Bronchial epithelial cell (primary cell): ENCODE data around the gene KIAA1586. TPM values are rescaled to one million over a fixed set of nuclear protein-coding genes. Genes with fewer than 3 reads are reported as not detected.
"Not testable (repeated sequence)": the region's sequence is repeated elsewhere in the genome, so short reads cannot be mapped to it uniquely, and the experiment has no call there.

Source experiments
- DNase-seq: peaks from one replicate; pipeline ENCODE4 v3.0.0-alpha.2; 2010; ENCODE audit warnings: low read depth
- FAIRE-seq: peaks from 2 replicates; lab custom pipeline; 2011; peaks lifted over from hg19 to GRCh38; lab: Jason Lieb, UNC
- H3K27me3 ChIP-seq: 2 replicates; pipeline ENCODE4 v1.5.1; 2011; ENCODE audit warnings: low read length; ENCODE audit not compliant: control insufficient read depth, insufficient read depth
- H3K36me3 ChIP-seq: 2 replicates; pipeline ENCODE4 v1.5.1; 2011; ENCODE audit warnings: low read length; ENCODE audit not compliant: control insufficient read depth, insufficient read depth
- H3K4me3 ChIP-seq: 2 replicates; pipeline ENCODE4 v1.5.1; 2011; ENCODE audit warnings: mild to moderate bottlenecking, low read depth, low read length, control low read depth
- CTCF ChIP-seq: IDR thresholded peaks from 2 replicates; pipeline ENCODE4 v1.5.1; 2011; ENCODE audit warnings: mild to moderate bottlenecking, moderate library complexity, low read length, control low read depth, inconsistent platforms; ENCODE audit not compliant: insufficient read depth, severe bottlenecking
- total RNA-seq: library from RNA; depleted of rRNA; stranded (reverse); fragments of >200 nt; gene quantifications from 2 replicates; pipeline ENCODE4 v1.2.1, GENCODE V29; 2014

The KIAA1586 gene
- total RNA-seq, result 4.1 and 4.5 TPM in 2 replicates

GRCh38 chr6:57046332-57047256 lies at the start of gene KIAA1586:
Gene KIAA1586, plus strand, starts transcription at chr6:57046693. Its CDS starts 63 bp downstream, at chr6:57046756.
- DNase-seq, result peak; percentile 68
- H3K36me3 ChIP-seq, FAIRE-seq, H3K27me3 ChIP-seq: not testable (repeated sequence)
- peak within 1 kb of the TSS; percentile 45 for H3K4me3 ChIP-seq

GRCh38 chr6:56999049-56999448 lies 47.4 kb upstream of the KIAA1586 start:
- Histone ChIP-seq H3K27me3 (no peaks in the 10 kb centered on the region), H3K36me3 (no peaks in the 10 kb centered on the region), H3K4me3 (no peak overlapping the region)
- no peak for TF ChIP-seq CTCF
- FAIRE-seq, result peak; percentile 81
- peak; percentile 81 for DNase-seq

- H3K4me3 ChIP-seq, H3K36me3 ChIP-seq: not testable (repeated sequence)
Observed at GRCh38 chr6:56999748-57000147, 46.7 kb upstream of the KIAA1586 start.

GRCh38 chr6:57002197-57002596 lies 44.3 kb upstream of the KIAA1586 start:
- FAIRE-seq (no peak), DNase-seq (no peak)
- no peak for TF ChIP-seq CTCF
- no peaks in the 10 kb centered on the region for H3K36me3 ChIP-seq
- H3K27me3 ChIP-seq, result no peaks in the 10 kb centered on the region
- no peak overlapping the region for H3K4me3 ChIP-seq

More at GRCh38 chr6:56999748-57000147, 46.7 kb upstream of the KIAA1586 start:
- not testable (repeated sequence) for FAIRE-seq, DNase-seq, H3K27me3 ChIP-seq

GRCh38 chr6:57004292-57004691 lies 42.2 kb upstream of the KIAA1586 start:
- H3K4me3 ChIP-seq, result no peak overlapping the region
- no peaks in the 10 kb centered on the region for H3K27me3 ChIP-seq
- DNase-seq, result no peak
- no peak for TF ChIP-seq CTCF
- FAIRE-seq, result no peak
- H3K36me3 ChIP-seq, result no peaks in the 10 kb centered on the region

- H3K27me3 ChIP-seq, result no peaks in the 10 kb centered on the region
- no peaks in the 10 kb centered on the region for H3K36me3 ChIP-seq
- H3K4me3 ChIP-seq, result no peak overlapping the region
- FAIRE-seq (no peak), DNase-seq (peak; percentile 23)
- no peak for TF ChIP-seq CTCF
Observed at GRCh38 chr6:57006101-57006500, 40.4 kb upstream of the KIAA1586 start.

GRCh38 chr6:57008069-57008468 lies 38.4 kb upstream of the KIAA1586 start:
- not testable (repeated sequence) for H3K36me3 ChIP-seq, DNase-seq, H3K27me3 ChIP-seq, FAIRE-seq, H3K4me3 ChIP-seq
